K562 (cell line): ENCODE data around the gene CRK. TPM values are rescaled to one million over a fixed set of nuclear protein-coding genes. Genes with fewer than 3 reads are reported as not detected.

Experiments used
- ATF7 ChIP-seq: fragments of 450-650 bp; IDR thresholded peaks from 2 replicates; pipeline ENCODE4 v1.7.1; 2014; ENCODE audit warnings: mild to moderate bottlenecking, moderate library complexity
- BCLAF1 ChIP-seq, 2 experiments: fragments of 450-650 bp in 1 of 2; IDR thresholded peaks; 2 replicates each; pipeline ENCODE4 v1.6.1; 2011 to 2017; ENCODE audit warnings: low read depth in 2 of 2, antibody characterized with exemption in 1 of 2, borderline replicate concordance in 1 of 2, low read length in 1 of 2, mild to moderate bottlenecking in 1 of 2, mixed read lengths in 1 of 2; ENCODE audit not compliant: control insufficient read depth in 1 of 2
- BHLHE40 ChIP-seq: IDR thresholded peaks from 2 replicates; pipeline ENCODE4 v1.6.1; 2011; ENCODE audit warnings: low read length, improper control_type of control experiment
- DMBX1 ChIP-seq: fragments of 250-450 bp; sonication (Bioruptor Pico); IDR thresholded peaks from 2 replicates; pipeline ENCODE4 v1.8.0; 2022; ENCODE audit warnings: inconsistent platforms, mild to moderate bottlenecking, moderate library complexity, borderline replicate concordance
- FIP1L1 ChIP-seq: fragments of 200-400 bp; formaldehyde crosslinking; IDR thresholded peaks from 2 replicates; pipeline ENCODE4 v1.6.1; 2018; ENCODE audit warnings: mild to moderate bottlenecking, low read depth, low read length; ENCODE audit not compliant: poor library complexity, severe bottlenecking
- KAT7 ChIP-seq: sonication (generic); formaldehyde crosslinking; IDR thresholded peaks from 2 replicates; pipeline ENCODE4 v1.8.0; 2022; ENCODE audit warnings: missing genetic modification reagents, mild to moderate bottlenecking, borderline replicate concordance
- LCOR ChIP-seq: sonication (generic); formaldehyde crosslinking; IDR thresholded peaks from 2 replicates; pipeline ENCODE4 v1.8.0; 2022; ENCODE audit warnings: mild to moderate bottlenecking, missing genetic modification reagents
- MBD1 ChIP-seq: fragments of 250-450 bp; sonication (Bioruptor Pico); IDR thresholded peaks from 2 replicates; pipeline ENCODE4 v1.8.0; 2022; ENCODE audit warnings: inconsistent platforms
- NR2C2 ChIP-seq, 2 experiments: fragments of 200-800 bp in 1 of 2; sonication (Bioruptor generic) in 1 of 2; sonication (generic) in 1 of 2; formaldehyde crosslinking in 1 of 2; IDR thresholded peaks; 2 replicates each; pipeline versions ENCODE4 v1.6.1 to v1.8.0; 2016 to 2022; ENCODE audit warnings: mild to moderate bottlenecking in 1 of 2, missing compliant biosample characterization in 1 of 2, missing genetic modification characterization in 1 of 2, missing genetic modification reagents in 1 of 2
- NR2F6 ChIP-seq: fragments of 450-650 bp; formaldehyde crosslinking; IDR thresholded peaks from 2 replicates; pipeline ENCODE4 v1.4.0; 2020; ENCODE audit warnings: mild to moderate bottlenecking
- PHF20 ChIP-seq: fragments of 450-650 bp; IDR thresholded peaks from 2 replicates; pipeline ENCODE4 v1.6.1; 2018; ENCODE audit not compliant: partially characterized antibody
- POLR2G ChIP-seq: fragments of 200-400 bp; formaldehyde crosslinking; IDR thresholded peaks from 2 replicates; pipeline ENCODE4 v1.6.1; 2017; ENCODE audit warnings: low read depth, mild to moderate bottlenecking, antibody characterized with exemption, low read length, moderate library complexity
- SMAD1 ChIP-seq: fragments of 150-350 bp; IDR thresholded peaks from 2 replicates; pipeline ENCODE4 v1.6.1; 2014; ENCODE audit warnings: low read length, low read depth; ENCODE audit not compliant: partially characterized antibody
- SMAD3 ChIP-seq: fragments of 450-650 bp; formaldehyde crosslinking; conservative IDR thresholded peaks from 2 replicates; pipeline ENCODE4 v1.4.0; 2020; ENCODE audit warnings: mild to moderate bottlenecking
- TAF9B ChIP-seq: fragments of 450-650 bp; IDR thresholded peaks from 2 replicates; pipeline ENCODE4 v1.6.1; 2018; ENCODE audit warnings: mild to moderate bottlenecking; ENCODE audit not compliant: partially characterized antibody
- VEZF1 ChIP-seq: fragments of 200-800 bp; sonication (Bioruptor generic); IDR thresholded peaks from 2 replicates; pipeline ENCODE4 v1.6.1; 2017; ENCODE audit warnings: missing genetic modification characterization, missing compliant biosample characterization
- polyA plus RNA-seq, 8 experiments: library from polyadenylated mRNA; depleted of rRNA in 4 of 8; stranded (reverse) in 5 of 8; unstranded in 3 of 8; fragments of >200 nt; fragmentation: Nextera tagmentation in 2 of 8; fragmentation: Illumina TruSeq in 1 of 8; extraction: Ambion mirVana in 2 of 8; extraction: Trizol in 1 of 8; gene quantifications; 2 replicates each; pipeline versions ENCODE4 v1.2.1 to v1.2.3, GENCODE V29; 2011 to 2014; ENCODE audit warnings: inconsistent platforms in 1 of 8, missing spikeins in 1 of 8
- total RNA-seq, 7 experiments: library from RNA; depleted of rRNA in 6 of 7; stranded (reverse); fragments of >200 nt in 6 of 7; fragmentation: Illumina TruSeq in 2 of 7; extraction: Trizol in 2 of 7; gene quantifications; 2 replicates each; pipeline versions ENCODE4 v1.2.1 to v1.2.3, GENCODE V29; 2011 to 2021; ENCODE audit warnings: low replicate concordance in 1 of 7

The CRK gene
- total and polyA plus RNA-seq, 9 of the 15 experiments (the other 6 are each of a cell fraction or from before 2014, with no cell fraction given): 13.1 to 40.2 (median 26.1) TPM

GRCh38 chr17:1399679-1400512 is 56.1 kb downstream of the CRK start, which contains the start of gene YWHAE (continued):
- TF ChIP-seq SMAD3 (CRISPR knock-in tag): no peak
- TF ChIP-seq LCOR: peak; percentile 40
- TF ChIP-seq POLR2G: peak; percentile 98
- peak; percentile 64 for TF ChIP-seq SMAD1
- TF ChIP-seq ATF7: peak; percentile 66
- TF ChIP-seq DMBX1 (CRISPR knock-in tag): no peak
- TF ChIP-seq VEZF1 (CRISPR knock-in tag): peak; percentile 78
- TF ChIP-seq PHF20: peak; percentile 84
- no peak for TF ChIP-seq NR2F6 (CRISPR knock-in tag)
- TF ChIP-seq BHLHE40: peak; percentile 90
- TF ChIP-seq MBD1: no peak
- TF ChIP-seq KAT7 (CRISPR knock-in tag): 0 out of 2 replicates have a peak, but pooled peaks have one; percentile 6
- TF ChIP-seq BCLAF1 (IDR thresholded peaks at IDR 0.05; ENCODE audit: borderline replicate concordance in 1 of 2, control insufficient read depth in 1 of 2, low read depth in 2 of 2, low read length in 1 of 2): no peak
- TF ChIP-seq TAF9B: peak; percentile 96
- 0 out of 2 replicates have a peak, but pooled peaks have one; percentile 31 for TF ChIP-seq NR2C2 (CRISPR knock-in tag; IDR thresholded peaks at IDR 0.05)
- peak; percentile 19; the same call in 1 of the 2 replicates for TF ChIP-seq NR2C2 (tag; IDR thresholded peaks at IDR 0.05)
- peak; percentile 70 for TF ChIP-seq FIP1L1
